Effector memory CD8-positive, alpha-beta T cell (primary cell): ENCODE results near the gene LILRB3.
"Not testable (repeated sequence)": the region's sequence is repeated elsewhere in the genome, so short reads cannot be mapped to it uniquely, and the experiment has no call there.

Experiments
- ATAC-seq: fragments of 150-1000 bp; cut with Tn5 transposase; replicated peaks from 2 replicates; pipeline ENCODE4 v1.10.0; 2021; ENCODE audit warnings: mild to moderate bottlenecking, moderate library complexity
- DNase-seq, 3 experiments: peaks; one replicate each; pipeline ENCODE4 v3.0.0; 2021
- H3K27ac Mint-ChIP-seq, 2 donors: one replicate each; pipeline ENCODE4 v1.8.0; 2022; ENCODE audit warnings: mild to moderate bottlenecking in 2 of 2, mixed read lengths in 2 of 2, moderate library complexity in 2 of 2
- H3K27me3 Mint-ChIP-seq, 2 donors: one replicate each; pipeline ENCODE4 v1.8.0; 2022; ENCODE audit warnings: mixed read lengths in 2 of 2
- H3K36me3 Mint-ChIP-seq: one replicate; pipeline ENCODE4 v1.8.0; 2022; ENCODE audit warnings: mild to moderate bottlenecking, moderate library complexity, mixed read lengths; ENCODE audit not compliant: insufficient read depth
- H3K4me1 Mint-ChIP-seq, 2 donors: one replicate each; pipeline ENCODE4 v1.8.0; 2022; ENCODE audit warnings: low read depth in 2 of 2, mixed read lengths in 2 of 2
- H3K4me3 Mint-ChIP-seq, 2 donors: one replicate each; pipeline ENCODE4 v1.8.0; 2022; ENCODE audit warnings: mild to moderate bottlenecking in 2 of 2, mixed read lengths in 2 of 2, moderate library complexity in 2 of 2
- H3K9me3 Mint-ChIP-seq, 2 donors: one replicate each; pipeline ENCODE4 v1.8.0; 2022; ENCODE audit warnings: mixed read lengths in 2 of 2
- total RNA-seq, 9 experiments: gene quantifications; one replicate each; lab custom pipeline; 2026; lab: John Stamatoyannopoulos, UW

Gene LILRB3
- total RNA-seq = 0 to 2.4 (median 0.13) reads per million in 9 experiments

GRCh38 chr19:54222474-54223276 lies at the start of gene LILRB3:
Gene LILRB3, minus strand, starts transcription at chr19:54223007. Its CDS starts 31 bp downstream, at chr19:54222976.
- Mint-ChIP-seq H3K4me3 (peak within 1 kb of the TSS in 1 of 2 donors; percentile 70), H3K27ac (peak within 1 kb of the TSS in 1 of 2 donors; percentile 81), H3K27me3 (peaks cover 11 to 17% of the 10 kb centered on the region in 2 donors), H3K4me1 (peaks cover 0 to 12% of the 10 kb centered on the region in 2 donors)
- not testable (repeated sequence) for H3K9me3 Mint-ChIP-seq, H3K36me3 Mint-ChIP-seq, DNase-seq
- ATAC-seq = peak; percentile 74

GRCh38 chr19:54272181-54272580 lies 49.4 kb upstream of the LILRB3 start:
- not testable (repeated sequence) for DNase-seq, H3K36me3 Mint-ChIP-seq, H3K9me3 Mint-ChIP-seq, H3K4me3 Mint-ChIP-seq, H3K4me1 Mint-ChIP-seq, H3K27ac Mint-ChIP-seq, ATAC-seq
- peaks cover 62 to 89% of the 10 kb centered on the region in 2 donors for H3K27me3 Mint-ChIP-seq

DNA sequence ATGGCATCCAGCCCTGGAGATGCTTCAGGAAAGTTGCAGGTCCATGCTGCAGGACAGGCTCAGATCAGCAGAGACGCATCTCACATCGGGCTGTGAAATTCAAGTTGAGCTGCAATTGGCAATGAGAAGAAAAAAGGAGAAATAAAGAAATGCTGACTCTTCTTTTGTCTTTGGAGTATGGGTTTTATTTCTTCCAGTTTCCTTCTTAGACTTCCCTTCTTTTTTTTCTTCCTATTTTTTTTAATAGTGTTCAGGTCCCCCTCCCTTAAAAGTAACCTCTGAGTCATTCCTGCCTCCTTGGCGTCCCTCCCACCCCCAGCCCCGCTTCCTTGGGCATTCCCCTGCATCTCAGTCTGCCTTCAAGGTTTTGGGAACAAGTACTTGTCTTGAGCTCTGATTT lies 48.8 kb upstream of the LILRB3 start:
- H3K27me3 Mint-ChIP-seq = peaks cover 62 to 86% of the 10 kb centered on the region in 2 donors
- H3K4me1 Mint-ChIP-seq, ATAC-seq, H3K36me3 Mint-ChIP-seq, DNase-seq, H3K9me3 Mint-ChIP-seq, H3K4me3 Mint-ChIP-seq, H3K27ac Mint-ChIP-seq: not testable (repeated sequence)

- ATAC-seq (no peak), DNase-seq (no peak)
- H3K9me3 Mint-ChIP-seq = no peaks in the 10 kb centered on the region
- no peak overlapping the region for H3K4me3 Mint-ChIP-seq
- H3K27me3 Mint-ChIP-seq = peaks cover 62 to 86% of the 10 kb centered on the region in 2 donors
- no peak overlapping the region for H3K27ac Mint-ChIP-seq
- no peaks in the 10 kb centered on the region for H3K36me3 Mint-ChIP-seq
- H3K4me1 Mint-ChIP-seq = peaks cover 0 to 3% of the 10 kb centered on the region in 2 donors
These were observed 48.3 kb upstream of the LILRB3 start for GRCh38 chr19:54271106-54271505.

DNA sequence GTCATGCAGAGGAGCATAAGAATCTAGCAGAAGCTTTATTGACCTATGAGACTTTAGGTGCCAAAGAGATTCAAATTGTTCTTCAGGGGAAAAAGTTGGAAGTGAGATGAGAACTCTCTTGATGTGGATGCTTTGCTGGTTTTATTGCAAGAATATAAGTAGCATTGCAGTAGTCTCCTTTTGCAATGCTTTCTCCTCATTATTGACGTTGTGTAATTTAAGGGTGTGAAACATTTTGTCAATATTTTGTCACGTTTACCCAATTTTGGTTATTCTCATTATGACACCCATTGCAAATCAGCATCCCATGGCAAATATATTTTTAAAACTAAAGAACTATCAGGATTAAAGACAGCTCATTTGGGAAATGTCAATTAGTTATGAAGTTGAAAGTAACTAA lies 46.1 kb upstream of the LILRB3 start:
- H3K4me3 Mint-ChIP-seq = no peak overlapping the region
- no peak overlapping the region for H3K27ac Mint-ChIP-seq
- H3K4me1 Mint-ChIP-seq = peaks cover 0 to 3% of the 10 kb centered on the region in 2 donors
- DNase-seq (no peak), ATAC-seq (no peak)
- H3K9me3 Mint-ChIP-seq = no peaks in the 10 kb centered on the region
- H3K36me3 Mint-ChIP-seq = no peaks in the 10 kb centered on the region
- peaks cover 54 to 82% of the 10 kb centered on the region in 2 donors for H3K27me3 Mint-ChIP-seq

DNA sequence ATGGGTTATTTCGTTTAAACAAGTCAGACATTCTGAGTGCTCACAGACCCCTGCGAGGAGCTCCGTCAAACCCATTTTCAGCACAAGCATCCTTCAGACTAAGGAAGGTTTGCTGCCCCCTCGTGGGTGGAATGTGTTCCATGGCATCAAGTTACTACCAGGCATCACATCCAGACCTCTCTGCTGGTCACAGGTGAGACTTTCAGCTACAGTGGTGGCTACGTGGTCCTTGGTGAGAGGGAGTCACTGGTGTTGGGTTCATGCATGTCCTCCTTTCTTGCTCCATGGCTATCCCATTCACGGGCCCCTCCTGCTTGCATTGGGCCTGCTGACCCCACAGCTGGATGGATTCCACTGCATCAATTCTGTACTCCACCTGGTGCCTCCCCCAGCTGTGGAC lies 43.3 kb upstream of the LILRB3 start:
- Mint-ChIP-seq H3K4me3 (no peak overlapping the region), H3K27ac (no peak overlapping the region), H3K9me3 (no peaks in the 10 kb centered on the region), H3K36me3 (no peaks in the 10 kb centered on the region), H3K4me1 (peaks cover 0 to 2% of the 10 kb centered on the region in 2 donors), H3K27me3 (peaks cover 34 to 63% of the 10 kb centered on the region in 2 donors)
- ATAC-seq (peak; percentile 65), DNase-seq (peak; percentile 58 to 65 (median 62))

GRCh38 chr19:54262470-54262869 lies 39.7 kb upstream of the LILRB3 start:
- ATAC-seq (no peak), DNase-seq (no peak)
- no peaks in the 10 kb centered on the region for H3K9me3 Mint-ChIP-seq
- H3K27me3 Mint-ChIP-seq = peaks cover 10 to 40% of the 10 kb centered on the region in 2 donors
- H3K4me3 Mint-ChIP-seq = no peak overlapping the region
- peaks cover 0 to 2% of the 10 kb centered on the region in 2 donors for H3K4me1 Mint-ChIP-seq
- no peaks in the 10 kb centered on the region for H3K36me3 Mint-ChIP-seq
- H3K27ac Mint-ChIP-seq = no peak overlapping the region

- ATAC-seq (no peak), DNase-seq (no peak)
- peaks cover 0 to 2% of the 10 kb centered on the region in 2 donors for H3K4me1 Mint-ChIP-seq
- H3K36me3 Mint-ChIP-seq = no peaks in the 10 kb centered on the region
- H3K27me3 Mint-ChIP-seq = peaks cover 9 to 42% of the 10 kb centered on the region in 2 donors
- H3K4me3 Mint-ChIP-seq = no peak overlapping the region
- no peaks in the 10 kb centered on the region for H3K9me3 Mint-ChIP-seq
- H3K27ac Mint-ChIP-seq = no peak overlapping the region
These were observed 39.3 kb upstream of the LILRB3 start for GRCh38 chr19:54262066-54262465.

- no peaks in the 10 kb centered on the region for H3K36me3 Mint-ChIP-seq
These were observed 34.3 kb upstream of the LILRB3 start, which contains the start of gene LILRB5 for GRCh38 chr19:54257116-54257480. Gene LILRB5, minus strand, starts transcription at chr19:54257273. Its CDS starts 80 bp downstream, at chr19:54257193.

GRCh38 chr19:54256250-54257115 lies 33.7 kb upstream of the LILRB3 start:
- DNase-seq (no peak), ATAC-seq (no peak)
- H3K4me1 Mint-ChIP-seq = peaks cover 0 to 3% of the 10 kb centered on the region in 2 donors
- H3K27me3 Mint-ChIP-seq = peaks cover 24 to 43% of the 10 kb centered on the region in 2 donors
- H3K4me3 Mint-ChIP-seq = no peak overlapping the region
- no peaks in the 10 kb centered on the region for H3K9me3 Mint-ChIP-seq
- H3K36me3 Mint-ChIP-seq = no peaks in the 10 kb centered on the region
- H3K27ac Mint-ChIP-seq = no peak overlapping the region

More at GRCh38 chr19:54257116-54257480, 34.3 kb upstream of the LILRB3 start, which contains the start of gene LILRB5:
- Mint-ChIP-seq H3K9me3 (no peaks in the 10 kb centered on the region), H3K27ac (no peak within 1 kb of the TSS), H3K4me1 (peaks cover 0 to 3% of the 10 kb centered on the region in 2 donors), H3K4me3 (no peak within 1 kb of the TSS), H3K27me3 (peaks cover 20 to 48% of the 10 kb centered on the region in 2 donors)
- ATAC-seq (no peak), DNase-seq (no peak)

GRCh38 chr19:54255105-54255775 lies 32.4 kb upstream of the LILRB3 start:
- H3K27me3 Mint-ChIP-seq = peaks cover 29 to 43% of the 10 kb centered on the region in 2 donors
- H3K27ac Mint-ChIP-seq = no peak overlapping the region
- no peaks in the 10 kb centered on the region for H3K9me3 Mint-ChIP-seq
- DNase-seq (no peak), ATAC-seq (no peak)
- H3K4me3 Mint-ChIP-seq = no peak overlapping the region
- H3K4me1 Mint-ChIP-seq = peaks cover 0 to 3% of the 10 kb centered on the region in 2 donors
- H3K36me3 Mint-ChIP-seq = no peaks in the 10 kb centered on the region

DNA sequence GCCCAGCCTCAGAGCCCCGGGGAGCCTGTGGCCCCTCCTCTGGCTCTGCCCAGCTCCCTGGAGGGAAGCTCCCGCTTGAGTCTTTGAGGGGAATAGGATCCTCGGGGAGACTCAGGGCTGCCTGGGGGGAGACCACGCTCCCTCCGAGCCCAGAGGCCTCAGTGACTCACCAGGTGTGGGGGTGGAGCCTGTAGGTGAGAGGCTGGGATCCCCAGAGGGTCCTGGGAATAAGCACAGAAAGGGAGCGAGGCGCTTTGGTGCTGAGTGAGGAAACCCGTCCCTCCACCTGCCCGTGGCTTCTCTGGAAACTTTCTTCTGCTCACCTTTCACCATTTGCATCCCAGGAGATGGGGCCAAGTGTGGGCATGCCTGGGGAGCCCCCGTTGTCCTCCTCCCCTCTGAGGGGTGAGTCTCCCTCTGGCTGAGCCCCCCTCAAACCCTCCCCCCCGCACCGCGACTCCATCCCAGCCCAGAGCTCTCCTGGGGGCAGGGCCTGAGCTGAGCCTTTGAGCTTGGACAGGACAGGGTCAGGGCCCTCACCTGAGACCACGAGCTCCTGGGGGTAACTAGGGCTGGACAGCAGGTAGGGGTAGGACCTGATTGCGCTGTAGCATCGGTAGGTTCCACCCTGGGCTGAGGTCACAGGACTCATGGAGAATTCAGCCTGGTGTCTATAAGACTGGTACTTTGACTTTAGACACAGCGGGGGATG lies 31.5 kb upstream of the LILRB3 start:
- ATAC-seq = no peak
- H3K4me3 Mint-ChIP-seq = no peak overlapping the region
- peaks cover 0 to 3% of the 10 kb centered on the region in 2 donors for H3K4me1 Mint-ChIP-seq

More for the DNA sequence above, 31.5 kb upstream of the LILRB3 start:
- Mint-ChIP-seq H3K27ac (no peak overlapping the region), H3K36me3 (no peaks in the 10 kb centered on the region), H3K27me3 (peaks cover 32 to 43% of the 10 kb centered on the region in 2 donors), H3K9me3 (no peaks in the 10 kb centered on the region)
- no peak for DNase-seq
